Neural cell (in vitro differentiated cells): ENCODE data around the gene TPGS1.

Experiments used
- CTCF ChIP-seq: fragments of 450-650 bp; IDR thresholded peaks from 2 replicates; pipeline ENCODE4 v1.5.1; 2014; ENCODE audit warnings: antibody characterized with exemption, mild to moderate bottlenecking, moderate library complexity; ENCODE audit not compliant: poor library complexity, severe bottlenecking
- EZH2 ChIP-seq: fragments of 200-600, 300-800 bp; shearing (Covaris generic), sonication (generic); IDR thresholded peaks from 2 replicates; pipeline ENCODE4 v1.6.1; 2014; ENCODE audit warnings: antibody characterized with exemption, low read length, borderline replicate concordance, mild to moderate bottlenecking; ENCODE audit not compliant: insufficient read depth, poor library complexity, severe bottlenecking
- TAF1 ChIP-seq: IDR thresholded peaks from 2 replicates; pipeline ENCODE4 v1.6.1; 2012; ENCODE audit warnings: low read depth

DNA sequence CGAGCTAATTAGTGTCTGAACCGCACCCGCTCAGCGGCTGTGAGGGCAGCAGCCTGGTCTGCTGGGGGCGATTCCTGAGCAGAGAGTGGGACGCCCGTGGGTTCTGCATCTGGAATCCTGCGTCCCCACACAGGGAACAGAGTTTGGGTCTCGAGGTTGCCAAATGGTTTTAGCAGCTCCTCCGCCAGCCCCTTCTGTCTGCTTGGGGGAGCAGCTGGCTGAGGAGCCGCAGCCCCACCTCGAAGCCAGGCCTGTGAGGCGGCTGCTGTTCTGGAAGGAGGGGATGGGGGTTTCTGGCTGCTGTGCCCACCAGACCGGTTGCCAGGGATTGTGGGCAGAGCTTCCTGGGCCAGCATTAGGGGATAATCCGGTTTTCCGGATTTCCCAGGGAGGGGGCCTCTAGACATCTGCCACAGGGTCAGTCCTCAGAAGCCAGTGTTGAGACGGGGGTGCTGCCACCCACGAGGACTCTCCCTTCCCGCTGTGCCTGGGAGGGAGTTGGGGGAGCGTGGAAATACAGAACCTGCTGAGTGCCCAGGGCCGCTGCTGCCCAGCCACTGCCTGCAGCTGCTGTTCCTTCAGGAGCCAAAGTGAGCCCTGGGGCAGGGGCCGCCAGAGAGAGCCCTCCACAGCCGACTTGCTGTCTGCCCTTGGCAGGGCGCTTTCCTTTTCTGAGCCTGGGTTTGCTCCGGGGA is 26.2 kb downstream of the TPGS1 start:
- TF ChIP-seq CTCF (no peak), EZH2 (no peak), TAF1 (no peak)
